Mammary epithelial cell (primary cell): ENCODE results near the gene MAST4.

ENCODE experiments used
- EZH2 ChIP-seq: IDR thresholded peaks from 2 replicates; pipeline ENCODE4 v1.6.1; 2012; ENCODE audit warnings: low read length, inconsistent platforms, borderline replicate concordance
- TF ChIP-seq, protein P1 (sequence below), 2 donors: IDR thresholded peaks in 1 of 2; conservative IDR thresholded peaks in 1 of 2; 2 replicates each; pipeline ENCODE4 v1.5.1; 2011 to 2012; ENCODE audit warnings: inconsistent platforms in 2 of 2, low read length in 2 of 2, mild to moderate bottlenecking in 2 of 2, control low read depth in 1 of 2, low read depth in 1 of 2; ENCODE audit not compliant: insufficient read depth in 1 of 2; ENCODE audit errors: extremely low read depth in 1 of 2

DNA sequence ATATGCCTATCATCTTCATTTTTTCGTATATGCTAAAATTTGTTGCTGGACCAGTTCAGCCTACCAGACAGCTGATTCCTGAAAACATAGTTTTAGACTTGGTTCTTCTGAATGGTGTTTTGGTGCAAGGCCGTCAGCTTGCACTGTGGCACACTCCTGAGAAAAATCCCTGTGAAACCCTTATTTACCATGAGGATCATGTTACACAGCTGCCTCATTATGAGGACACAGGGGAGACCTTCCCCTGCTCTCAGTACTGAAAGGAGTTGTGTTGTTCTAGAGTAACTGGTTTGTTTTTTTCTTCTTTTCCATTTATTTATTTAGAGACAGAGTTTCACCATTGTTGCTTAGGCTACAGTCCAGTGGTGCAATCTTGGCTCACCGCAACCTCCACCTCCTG is 37.6 kb downstream of the MAST4 start:
- TF ChIP-seq, protein P1, sequence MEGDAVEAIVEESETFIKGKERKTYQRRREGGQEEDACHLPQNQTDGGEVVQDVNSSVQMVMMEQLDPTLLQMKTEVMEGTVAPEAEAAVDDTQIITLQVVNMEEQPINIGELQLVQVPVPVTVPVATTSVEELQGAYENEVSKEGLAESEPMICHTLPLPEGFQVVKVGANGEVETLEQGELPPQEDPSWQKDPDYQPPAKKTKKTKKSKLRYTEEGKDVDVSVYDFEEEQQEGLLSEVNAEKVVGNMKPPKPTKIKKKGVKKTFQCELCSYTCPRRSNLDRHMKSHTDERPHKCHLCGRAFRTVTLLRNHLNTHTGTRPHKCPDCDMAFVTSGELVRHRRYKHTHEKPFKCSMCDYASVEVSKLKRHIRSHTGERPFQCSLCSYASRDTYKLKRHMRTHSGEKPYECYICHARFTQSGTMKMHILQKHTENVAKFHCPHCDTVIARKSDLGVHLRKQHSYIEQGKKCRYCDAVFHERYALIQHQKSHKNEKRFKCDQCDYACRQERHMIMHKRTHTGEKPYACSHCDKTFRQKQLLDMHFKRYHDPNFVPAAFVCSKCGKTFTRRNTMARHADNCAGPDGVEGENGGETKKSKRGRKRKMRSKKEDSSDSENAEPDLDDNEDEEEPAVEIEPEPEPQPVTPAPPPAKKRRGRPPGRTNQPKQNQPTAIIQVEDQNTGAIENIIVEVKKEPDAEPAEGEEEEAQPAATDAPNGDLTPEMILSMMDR (conservative IDR thresholded peaks at IDR 0.05 in 1 of 2, IDR thresholded peaks at IDR 0.05 in 1 of 2; ENCODE audit: extremely low read depth in 1 of 2, insufficient read depth in 1 of 2, low read depth in 1 of 2, low read length in 2 of 2): no peak
- no peak for TF ChIP-seq EZH2
